HepG2 (cell line): ENCODE data around the gene SH3YL1. TPM values are rescaled to one million over a fixed set of nuclear protein-coding genes. Genes with fewer than 3 reads are reported as not detected.

ENCODE experiments used
- CAMTA2 ChIP-seq: sonication (generic); formaldehyde crosslinking; IDR thresholded peaks from 2 replicates; pipeline ENCODE4 v1.4.0; 2020; ENCODE audit warnings: mild to moderate bottlenecking, missing genetic modification reagents, borderline replicate concordance
- EEA1 ChIP-seq: sonication (generic); formaldehyde crosslinking; IDR thresholded peaks from 2 replicates; pipeline ENCODE4 v1.5.1; 2020; ENCODE audit warnings: mild to moderate bottlenecking, missing genetic modification reagents, borderline replicate concordance
- IRX3 ChIP-seq: sonication (generic); formaldehyde crosslinking; IDR thresholded peaks from 2 replicates; pipeline ENCODE4 v1.8.1; 2023; ENCODE audit warnings: mild to moderate bottlenecking, low read depth, missing genetic modification reagents, borderline replicate concordance
- POLR2A ChIP-seq, 2 experiments: IDR thresholded peaks; 2 replicates each; pipeline ENCODE4 v1.6.1; 2011; ENCODE audit warnings: low read depth in 2 of 2, low read length in 2 of 2, mild to moderate bottlenecking in 1 of 2, moderate library complexity in 1 of 2; ENCODE audit not compliant: insufficient read depth in 1 of 2
- RBM22 ChIP-seq: fragments of 200-400 bp; formaldehyde crosslinking; optimal IDR thresholded peaks from 2 replicates; pipeline ENCODE3; 2017; ENCODE audit warnings: mild to moderate bottlenecking, low read length, moderate library complexity
- TRAFD1 ChIP-seq: sonication (generic); formaldehyde crosslinking; IDR thresholded peaks from 2 replicates; pipeline ENCODE4 v1.5.1; 2020; ENCODE audit warnings: missing genetic modification reagents, mild to moderate bottlenecking, borderline replicate concordance
- XBP1 ChIP-seq: sonication (generic); formaldehyde crosslinking; IDR thresholded peaks from 2 replicates; pipeline ENCODE4 v1.5.0; 2020; ENCODE audit warnings: missing genetic modification reagents
- ZBTB4 ChIP-seq: sonication (generic); formaldehyde crosslinking; IDR thresholded peaks from 2 replicates; pipeline ENCODE4 v1.4.0; 2020; ENCODE audit warnings: missing genetic modification reagents, mild to moderate bottlenecking, borderline replicate concordance
- ZKSCAN1 ChIP-seq: fragments of 150-350 bp; IDR thresholded peaks from 2 replicates; pipeline ENCODE4 v1.6.1; 2014; ENCODE audit warnings: low read length
- ZNF335 ChIP-seq: sonication (generic); formaldehyde crosslinking; IDR thresholded peaks from 2 replicates; pipeline ENCODE4 v1.4.0; 2020; ENCODE audit warnings: missing genetic modification reagents
- ZNF350 ChIP-seq: sonication (generic); formaldehyde crosslinking; IDR thresholded peaks from 2 replicates; pipeline ENCODE4 v1.4.0; 2020; ENCODE audit warnings: mild to moderate bottlenecking, low read depth, missing genetic modification reagents, borderline replicate concordance
- ZNF512B ChIP-seq: sonication (generic); formaldehyde crosslinking; IDR thresholded peaks from 2 replicates; pipeline ENCODE4 v1.5.1; 2020; ENCODE audit warnings: missing genetic modification reagents, mild to moderate bottlenecking, borderline replicate concordance
- ZNF639 ChIP-seq: conservative IDR thresholded peaks from 2 replicates; pipeline ENCODE4 v1.6.1; 2018; ENCODE audit warnings: missing genetic modification reagents
- polyA plus RNA-seq, 8 experiments: library from polyadenylated mRNA; depleted of rRNA in 3 of 8; stranded (reverse) in 7 of 8; unstranded in 1 of 8; fragments of >200 nt; fragmentation: Illumina TruSeq in 4 of 8; extraction: Trizol in 4 of 8; gene quantifications; 2 replicates each; pipeline versions ENCODE4 v1.2.1 to v1.2.3, GENCODE V29; 2011 to 2016; ENCODE audit warnings: low read depth in 4 of 8, missing spikeins in 1 of 8, mixed read lengths in 1 of 8; ENCODE audit not compliant: insufficient read depth in 1 of 8
- total RNA-seq, 5 experiments: library from RNA; depleted of rRNA; stranded (reverse); fragments of >200 nt; fragmentation: Illumina TruSeq; extraction: Trizol; gene quantifications; 2 replicates each; pipeline ENCODE4 v1.2.3, GENCODE V29; 2016; ENCODE audit warnings: low read depth in 1 of 5

SH3YL1 gene
- total and polyA plus RNA-seq, 2 of the 13 experiments (the other 11 are each of a cell fraction or from before 2014, with no cell fraction given): 13.0 to 48.2 TPM

DNA sequence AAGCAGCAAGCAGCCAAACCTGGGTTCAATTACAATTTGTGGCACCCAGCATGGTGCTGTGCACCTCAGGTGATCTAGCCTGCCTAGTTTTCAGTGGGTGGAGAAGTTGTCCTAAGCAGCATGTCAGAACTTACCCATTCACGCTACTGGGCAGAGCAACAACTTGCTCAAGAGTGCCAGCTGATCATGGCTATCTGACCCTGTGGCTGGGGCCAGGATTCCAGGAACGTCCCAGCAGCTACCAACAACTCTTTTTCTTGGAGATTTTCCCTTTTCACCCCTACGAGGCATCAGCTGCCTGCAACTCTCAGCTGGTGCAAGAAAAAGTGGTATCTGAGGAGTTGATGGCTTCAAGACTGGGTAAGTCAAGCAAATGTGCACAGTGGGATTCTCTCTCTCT lies 83.5 kb downstream of the SH3YL1 start (continued):
- TF ChIP-seq TRAFD1 (CRISPR knock-in tag): no peak
- TF ChIP-seq ZNF512B (CRISPR knock-in tag): no peak
- TF ChIP-seq ZNF639: no peak
- no peak for TF ChIP-seq EEA1 (CRISPR knock-in tag)
- TF ChIP-seq CAMTA2 (CRISPR knock-in tag): no peak
- no peak for TF ChIP-seq IRX3 (CRISPR knock-in tag)
- no peak for TF ChIP-seq ZNF350
- TF ChIP-seq POLR2A (IDR thresholded peaks at IDR 0.05; ENCODE audit: insufficient read depth in 1 of 2, low read depth in 2 of 2, low read length in 2 of 2): no peak
- no peak for TF ChIP-seq ZBTB4 (CRISPR knock-in tag)
- no peak for TF ChIP-seq ZNF335 (CRISPR knock-in tag)
- TF ChIP-seq RBM22: no peak
- TF ChIP-seq XBP1: no peak
- no peak for TF ChIP-seq ZKSCAN1
